GM12878 (cell line): ENCODE data around the gene IKZF5. TPM values are rescaled to one million over a fixed set of nuclear protein-coding genes. Genes with fewer than 3 reads are reported as not detected.
A peak's percentile ranks its signal among the peaks of the same experiment; 100 is the strongest.

Source experiments
- BHLHE40 ChIP-seq, 2 experiments: fragments of 450-650 bp in 1 of 2; IDR thresholded peaks; 2 replicates each; pipeline ENCODE4 v1.6.1; 2011 to 2017; ENCODE audit warnings: low read depth in 2 of 2, borderline replicate concordance in 1 of 2, improper control_type of control experiment in 1 of 2, low read length in 1 of 2, mild to moderate bottlenecking in 1 of 2
- CBX3 ChIP-seq: fragments of 200-600 bp; sonication (generic); IDR thresholded peaks from 2 replicates; pipeline ENCODE4 v1.6.1; 2016; ENCODE audit warnings: low read depth, borderline replicate concordance
- EED ChIP-seq: sonication (generic); IDR thresholded peaks from 2 replicates; pipeline ENCODE4 v1.6.1; 2016; ENCODE audit warnings: antibody characterized with exemption, low read depth
- FOXK2 ChIP-seq: fragments of 450-650 bp; IDR thresholded peaks from 2 replicates; pipeline ENCODE4 v1.6.1; 2017; ENCODE audit warnings: mild to moderate bottlenecking, moderate library complexity
- HDAC6 ChIP-seq: fragments of 200-600 bp; sonication (generic); IDR thresholded peaks from one replicate; pipeline ENCODE4 v1.8.0; 2017; ENCODE audit warnings: antibody characterized with exemption; ENCODE audit not compliant: unreplicated experiment
- IRF3 ChIP-seq: fragments of 450-650 bp; IDR thresholded peaks from 2 replicates; pipeline ENCODE4 v1.6.1; 2014; ENCODE audit warnings: mild to moderate bottlenecking
- MEF2A ChIP-seq: IDR thresholded peaks from 2 replicates; pipeline ENCODE4 v1.6.1; 2011; ENCODE audit warnings: low read depth, mild to moderate bottlenecking, low read length, moderate library complexity; ENCODE audit not compliant: insufficient read depth
- MTA3 ChIP-seq: IDR thresholded peaks from 2 replicates; pipeline ENCODE4 v1.6.1; 2012; ENCODE audit warnings: low read length, inconsistent platforms, borderline replicate concordance
- NFIC ChIP-seq: IDR thresholded peaks from 2 replicates; pipeline ENCODE4 v1.6.1; 2012; ENCODE audit warnings: low read depth, mild to moderate bottlenecking, inconsistent platforms, low read length, moderate library complexity
- NRF1 ChIP-seq: conservative IDR thresholded peaks from 2 replicates; pipeline ENCODE4 v1.6.1; 2011; ENCODE audit warnings: mild to moderate bottlenecking, low read depth, low read length, improper control_type of control experiment
- POLR2AphosphoS2 ChIP-seq: IDR thresholded peaks from 2 replicates; pipeline ENCODE4 v1.6.1; 2011; ENCODE audit warnings: low read depth, mild to moderate bottlenecking, low read length, improper control_type of control experiment, moderate library complexity
- POU2F2 ChIP-seq: IDR thresholded peaks from 3 replicates; pipeline ENCODE4 v1.6.1; 2011; ENCODE audit warnings: low read depth, mild to moderate bottlenecking, low read length, borderline replicate concordance
- PRDM15 ChIP-seq: fragments of 450-650 bp; formaldehyde crosslinking; IDR thresholded peaks from 2 replicates; pipeline ENCODE4 v1.4.0; 2020; ENCODE audit warnings: mild to moderate bottlenecking, moderate library complexity
- RAD51 ChIP-seq: fragments of 450-650 bp; IDR thresholded peaks from 2 replicates; pipeline ENCODE4 v1.6.1; 2016; ENCODE audit warnings: moderate library complexity, mild to moderate bottlenecking, inconsistent platforms
- RFX5 ChIP-seq: IDR thresholded peaks from 2 replicates; pipeline ENCODE4 v1.6.1; 2011; ENCODE audit warnings: low read depth, low read length, improper control_type of control experiment
- RUNX3 ChIP-seq: IDR thresholded peaks from 2 replicates; pipeline ENCODE4 v1.6.1; 2012; ENCODE audit warnings: low read length, inconsistent platforms
- SKIL ChIP-seq: fragments of 450-650 bp; IDR thresholded peaks from 2 replicates; pipeline ENCODE4 v1.6.1; 2017; ENCODE audit warnings: mild to moderate bottlenecking, low read depth, inconsistent platforms; ENCODE audit not compliant: poor library complexity, severe bottlenecking
- SMAD1 ChIP-seq: fragments of 450-650 bp; IDR thresholded peaks from 2 replicates; pipeline ENCODE4 v1.6.1; 2018; ENCODE audit warnings: mild to moderate bottlenecking, low read depth; ENCODE audit not compliant: partially characterized antibody
- SREBF1 ChIP-seq: IDR thresholded peaks from 2 replicates; pipeline ENCODE4 v1.6.1; 2012; ENCODE audit warnings: mild to moderate bottlenecking, low read length
- USF2 ChIP-seq: IDR thresholded peaks from 2 replicates; pipeline ENCODE4 v1.6.1; 2011; ENCODE audit warnings: low read depth, low read length, improper control_type of control experiment, borderline replicate concordance
- YY1 ChIP-seq: IDR thresholded peaks from 2 replicates; pipeline ENCODE4 v1.6.1; 2011; ENCODE audit warnings: low read depth, mild to moderate bottlenecking, low read length
- ZNF207 ChIP-seq: fragments of 450-650 bp; IDR thresholded peaks from 2 replicates; pipeline ENCODE4 v1.6.1; 2014; ENCODE audit warnings: antibody characterized with exemption, mild to moderate bottlenecking, borderline replicate concordance
- polyA plus RNA-seq, 11 experiments: library from polyadenylated mRNA; depleted of rRNA in 4 of 11; unstranded in 6 of 11; stranded (reverse) in 5 of 11; fragments of >200 nt; fragmentation: Nextera tagmentation in 4 of 11; fragmentation: Illumina TruSeq in 1 of 11; extraction: Ambion mirVana in 4 of 11; extraction: Trizol in 1 of 11; gene quantifications; 1 replicate in 1 of 11; 2 replicates in 10 of 11; pipeline versions ENCODE4 v1.2.1 to v1.2.3, GENCODE V29; 2011 to 2016; ENCODE audit warnings: inconsistent platforms in 2 of 11, missing spikeins in 2 of 11, low read depth in 1 of 11
- total RNA-seq, 4 experiments: library from RNA; depleted of rRNA in 3 of 4; stranded (reverse); fragments of >200 nt in 3 of 4; fragmentation: Illumina TruSeq in 1 of 4; extraction: Trizol in 1 of 4; gene quantifications; 2 replicates each; pipeline versions ENCODE4 v1.2.1 to v1.2.3, GENCODE V29; 2013 to 2021

Gene IKZF5
- total and polyA plus RNA-seq, 10 of the 15 experiments (the other 5 are each of a cell fraction or from before 2014, with no cell fraction given): 5.3 to 23.2 (median 11.8) TPM

GRCh38 chr10:122980209-122981065, 28.2 kb downstream of the IKZF5 start, which contains the start of gene PSTK (continued):
- TF ChIP-seq SKIL (no peak), SREBF1 (no peak), USF2 (no peak), RUNX3 (no peak; the same call in 1 of the 2 replicates), MTA3 (no peak), ZNF207 (peak; percentile 92), EED (peak; percentile 49; the same call in 1 of the 2 replicates), RAD51 (no peak), HDAC6 (no peak), NRF1 (peak; percentile 81), NFIC (no peak), RFX5 (no peak; the same call in 1 of the 2 replicates), BHLHE40 (IDR thresholded peaks at IDR 0.05; ENCODE audit: borderline replicate concordance in 1 of 2, low read depth in 2 of 2, low read length in 1 of 2) (peak; percentile 74 to 77; a peak in 3 of 4 replicates), FOXK2 (peak; percentile 59), CBX3 (no peak), POU2F2 (peak; percentile 56; the same call in 2 of the 3 replicates), POLR2AphosphoS2 (0 out of 2 replicates have a peak, but pooled peaks have one; percentile 56), IRF3 (no peak), PRDM15 (CRISPR knock-in tag) (no peak), YY1 (peak; percentile 68), MEF2A (no peak), SMAD1 (no peak)
